ENCODE measurements around the gene CD27.
A peak's percentile ranks its signal among the peaks of the same experiment; 100 is the strongest.
"Not testable (repeated sequence)": the region's sequence is repeated elsewhere in the genome, so short reads cannot be mapped to it uniquely, and the experiment has no call there.

Gene CD27

DNA sequence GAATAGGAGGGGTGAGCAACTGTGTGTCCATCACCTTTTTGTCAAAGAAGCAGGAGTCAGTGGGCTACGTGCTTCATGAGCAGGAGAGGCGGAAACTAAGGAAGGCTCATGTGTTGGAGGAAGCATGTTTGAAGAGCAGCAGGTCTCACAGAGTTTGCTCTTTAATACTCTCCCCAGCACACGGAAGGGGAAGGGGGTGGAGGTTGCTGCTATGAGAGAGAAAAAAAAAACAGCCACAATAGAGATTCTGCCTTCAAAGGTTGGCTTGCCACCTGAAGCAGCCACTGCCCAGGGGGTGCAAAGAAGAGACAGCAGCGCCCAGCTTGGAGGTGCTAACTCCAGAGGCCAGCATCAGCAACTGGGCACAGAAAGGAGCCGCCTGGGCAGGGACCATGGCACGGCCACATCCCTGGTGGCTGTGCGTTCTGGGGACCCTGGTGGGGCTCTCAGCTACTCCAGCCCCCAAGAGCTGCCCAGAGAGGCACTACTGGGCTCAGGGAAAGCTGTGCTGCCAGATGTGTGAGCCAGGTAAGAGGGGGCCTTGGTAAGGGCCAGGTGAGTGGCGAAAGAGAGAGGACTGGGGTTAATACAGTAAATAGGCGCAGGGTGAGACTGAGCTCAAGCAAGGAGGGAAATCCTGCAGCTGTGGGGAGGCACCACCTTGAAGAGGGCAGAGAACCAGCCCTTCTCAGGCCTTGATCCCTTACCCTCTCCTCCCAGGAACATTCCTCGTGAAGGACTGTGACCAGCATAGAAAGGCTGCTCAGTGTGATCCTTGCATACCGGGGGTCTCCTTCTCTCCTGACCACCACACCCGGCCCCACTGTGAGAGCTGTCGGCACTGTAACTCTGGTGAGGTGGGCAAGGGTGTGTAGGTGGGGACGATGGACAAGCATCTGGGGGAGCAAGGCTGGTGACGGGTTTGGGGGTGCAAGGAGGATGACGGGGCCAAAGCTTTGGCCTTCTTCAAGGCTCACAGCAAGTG lies at the start of gene CD27:
Gene CD27 (plus strand): TSS at position 252 of the 985 bp plus-strand sequence. CDS start 141 bp downstream, at position 393.
- no peak for DNase-seq

DNA sequence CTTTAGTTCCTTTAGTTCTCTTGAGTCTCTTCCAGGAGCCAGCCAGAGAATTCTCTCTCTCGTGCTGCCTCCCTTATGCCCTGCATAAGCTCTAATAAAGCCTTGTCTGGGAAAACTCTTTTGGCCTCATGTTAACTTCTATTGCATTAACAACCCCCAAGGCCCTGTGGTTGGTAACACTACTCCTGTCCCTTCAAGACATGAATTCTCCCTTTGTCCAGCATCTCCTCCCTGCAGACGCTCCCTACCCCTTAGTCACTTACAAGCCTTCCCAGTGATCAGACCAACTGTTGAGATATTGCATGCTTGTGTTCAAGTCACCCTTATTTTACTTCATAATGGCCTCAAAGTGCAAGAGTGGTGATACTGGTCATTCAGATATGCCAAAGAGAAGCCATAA lies 48.7 kb upstream of the CD27 start:
- DNase-seq, result no peak

DNA sequence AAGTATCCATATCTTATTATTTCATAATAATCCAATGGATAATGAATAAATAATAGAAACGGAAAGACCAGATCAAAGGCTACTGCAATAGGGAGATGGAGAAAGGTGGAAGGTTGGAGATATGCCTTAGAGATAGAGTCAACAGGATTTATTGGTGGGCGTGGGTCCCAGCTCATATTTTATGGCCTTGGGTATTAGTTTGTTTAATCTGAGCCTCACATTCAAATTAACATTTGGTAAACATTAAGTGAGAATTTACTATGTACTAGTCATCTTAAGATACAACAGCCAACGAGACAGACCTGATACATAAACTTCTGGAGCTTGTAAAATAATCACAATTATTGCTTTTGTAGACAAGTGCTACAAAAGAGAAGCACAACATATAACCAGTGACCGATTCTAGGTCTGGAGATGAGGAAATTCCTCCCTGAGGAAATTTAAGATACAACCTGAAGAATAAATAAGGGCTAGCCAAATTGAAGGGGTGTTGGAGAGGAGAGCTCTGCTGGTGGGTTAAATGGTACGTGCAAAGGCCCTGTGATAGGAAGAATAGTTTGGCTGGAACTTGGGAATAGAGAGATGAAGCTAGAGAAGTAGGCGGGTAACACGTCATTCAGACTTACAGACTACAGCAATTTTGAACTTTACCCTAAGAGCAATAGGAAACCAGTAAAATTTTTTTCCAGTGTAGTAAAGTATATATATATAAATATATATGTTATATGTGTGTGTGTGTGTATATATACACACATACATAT lies 44.7 kb upstream of the CD27 start:
- no peak for DNase-seq

DNA sequence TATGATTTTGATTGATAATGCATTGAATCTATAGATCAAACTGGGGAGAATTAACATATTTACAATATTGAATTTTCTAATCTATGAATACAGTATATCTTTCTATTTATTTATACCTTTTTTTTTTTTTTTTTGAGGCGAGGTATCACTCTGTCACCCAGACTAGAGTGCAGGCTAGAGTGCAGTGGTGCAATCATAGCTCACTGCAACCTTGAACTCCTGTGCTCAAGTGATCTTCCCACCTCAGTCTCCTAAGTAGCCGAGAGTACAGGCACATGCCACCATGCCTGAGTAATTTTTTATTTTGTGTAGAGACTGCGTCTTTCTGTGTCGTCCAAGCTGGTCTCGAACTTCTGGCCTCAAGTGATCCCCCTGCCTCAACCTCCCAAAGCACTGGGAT lies 40.4 kb upstream of the CD27 start:
- no peak for DNase-seq

DNA sequence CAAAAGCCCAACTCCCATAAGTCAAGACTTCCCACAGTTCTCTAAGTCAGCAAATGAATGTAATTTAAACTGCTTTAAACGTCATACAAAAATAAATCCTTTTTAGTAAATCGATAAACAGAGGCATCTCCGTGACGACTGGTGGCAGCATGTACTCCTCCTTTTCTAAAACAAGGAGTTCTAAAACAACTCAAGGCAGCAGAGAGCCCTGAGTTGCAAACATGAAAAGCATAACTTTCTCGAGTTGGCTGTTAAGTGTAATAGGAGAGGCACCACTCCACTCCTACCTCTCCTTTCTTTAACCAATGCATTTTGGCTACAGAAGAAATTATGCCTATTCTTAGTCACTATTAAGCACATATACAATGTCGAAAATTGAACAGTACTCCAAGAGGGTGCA lies 38.8 kb upstream of the CD27 start:
- DNase-seq, result no peak

DNA sequence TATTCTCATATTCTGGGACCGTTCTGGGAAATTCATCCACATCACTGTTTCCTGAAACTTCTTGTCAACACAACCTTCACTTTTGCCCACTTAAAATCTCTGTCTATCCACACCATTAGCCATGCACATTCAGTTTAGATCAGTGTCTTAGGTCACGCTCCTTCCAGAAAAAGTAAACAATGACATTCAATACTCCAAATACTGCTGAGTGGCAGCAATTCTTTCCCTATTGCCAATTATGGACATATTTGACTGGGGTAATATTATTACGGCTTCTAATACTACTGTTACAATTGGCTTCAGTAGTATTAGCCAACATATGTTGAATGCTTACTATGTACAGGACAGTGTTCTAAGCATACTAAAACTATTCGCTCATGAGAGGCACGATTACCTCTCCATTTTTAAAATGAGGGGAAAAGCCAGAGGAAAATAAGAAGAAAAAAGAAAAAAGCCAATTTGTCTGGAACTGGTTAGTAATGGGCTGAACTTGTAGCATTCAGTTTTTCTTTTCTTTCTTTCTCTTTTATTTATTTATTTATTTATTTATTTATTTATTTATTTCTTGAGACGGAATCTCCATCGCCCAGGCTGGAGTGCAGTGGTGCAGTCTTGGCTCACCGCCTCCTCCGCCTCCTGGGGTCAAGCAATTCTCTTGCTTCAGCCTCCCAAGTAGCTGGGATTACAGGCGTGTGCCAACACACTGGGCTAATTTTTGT lies 37.4 kb upstream of the CD27 start:
- no peak for DNase-seq

DNA sequence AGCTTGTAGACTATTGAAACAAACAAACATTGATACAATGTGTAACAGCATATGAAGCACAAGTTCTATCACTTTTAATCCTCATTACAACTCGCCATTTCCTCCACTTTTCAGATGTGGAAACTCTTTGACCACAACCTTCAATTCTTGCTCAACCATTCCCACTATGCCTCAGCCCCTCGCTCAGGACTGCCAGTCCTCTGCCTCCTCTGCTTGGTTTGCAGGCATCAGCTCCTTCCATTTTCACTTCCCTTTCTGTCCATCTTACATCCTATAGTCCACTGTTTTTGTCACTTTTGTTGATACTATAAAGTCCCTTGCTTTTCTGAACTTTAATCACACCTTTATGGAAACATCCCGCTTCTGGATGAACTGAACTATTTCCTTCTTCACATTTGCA lies 28.2 kb upstream of the CD27 start:
- no peak for DNase-seq

DNA sequence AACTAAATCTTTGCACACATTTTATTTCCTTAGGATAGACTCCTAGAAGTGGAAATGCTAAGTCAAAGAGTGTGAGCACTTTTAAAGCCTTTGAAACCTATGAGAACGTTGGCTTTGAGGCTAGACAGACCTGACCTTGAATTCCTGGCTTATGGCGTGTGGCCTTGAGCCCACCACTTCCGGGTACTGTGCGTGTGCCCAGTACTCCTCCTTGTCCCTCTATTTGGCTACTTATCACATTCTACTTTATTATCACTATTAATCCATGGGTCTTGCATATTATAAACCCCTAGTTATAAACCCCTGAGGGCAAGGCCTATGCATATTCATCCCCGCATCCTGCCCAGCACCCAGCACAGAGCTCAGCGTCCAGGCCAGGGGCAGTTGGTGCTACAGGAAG lies 26.0 kb upstream of the CD27 start:
- DNase-seq, result no peak

DNA sequence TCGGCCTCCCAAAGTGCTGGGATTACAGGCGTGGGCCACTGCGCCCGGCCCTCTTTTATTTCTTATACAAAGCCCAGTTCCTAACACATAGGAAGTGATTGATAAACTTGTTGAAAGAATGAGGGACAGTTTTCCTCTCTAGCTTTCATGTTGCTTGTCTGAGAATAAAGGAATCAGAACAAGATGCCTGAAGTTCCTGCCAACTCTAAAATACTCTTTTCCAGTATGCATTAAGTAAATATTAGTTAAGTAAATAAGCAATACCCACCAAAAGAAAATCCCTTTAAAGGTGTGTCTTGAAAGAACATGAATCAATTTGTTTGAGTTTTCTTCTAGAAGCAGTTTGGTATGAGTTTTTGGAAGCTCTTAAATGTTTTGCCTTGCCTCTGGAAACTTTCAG lies 24.4 kb upstream of the CD27 start:
- DNase-seq, result no peak

DNA sequence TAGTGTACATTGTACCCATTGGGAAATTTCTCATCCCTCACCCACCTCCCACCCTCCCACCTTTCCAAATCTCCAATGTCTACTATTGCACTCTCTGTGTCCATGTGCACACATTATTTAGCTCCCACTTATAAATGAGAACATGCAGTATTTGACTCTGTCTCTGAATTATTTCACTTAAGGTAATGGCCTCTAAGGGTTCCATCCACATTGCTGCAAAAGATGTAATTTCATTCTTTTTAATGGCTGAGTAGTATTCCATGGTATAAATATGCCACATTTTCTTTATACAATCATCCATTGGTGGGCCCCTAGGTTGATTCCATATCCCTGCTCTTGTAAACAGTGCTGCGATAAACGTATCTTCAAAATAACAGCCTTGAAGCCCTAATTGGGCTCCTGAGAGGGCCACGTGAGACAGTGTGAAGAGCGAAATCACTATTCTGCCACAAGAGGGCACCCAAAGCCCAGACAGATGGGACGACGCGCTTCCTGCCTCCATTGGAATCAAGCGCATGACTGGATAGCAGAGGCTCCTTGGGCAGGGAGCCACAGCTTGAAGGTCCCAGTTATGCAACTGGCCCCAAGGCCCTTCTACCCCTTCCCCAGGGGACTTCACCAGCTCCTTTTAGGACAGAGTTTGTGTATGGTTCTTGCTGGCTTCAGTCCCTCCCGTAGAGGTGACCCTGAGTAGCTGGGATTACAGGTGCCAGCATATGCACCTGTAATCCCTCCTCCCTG lies 21.3 kb upstream of the CD27 start:
- DNase-seq, result peak; percentile 49

DNA sequence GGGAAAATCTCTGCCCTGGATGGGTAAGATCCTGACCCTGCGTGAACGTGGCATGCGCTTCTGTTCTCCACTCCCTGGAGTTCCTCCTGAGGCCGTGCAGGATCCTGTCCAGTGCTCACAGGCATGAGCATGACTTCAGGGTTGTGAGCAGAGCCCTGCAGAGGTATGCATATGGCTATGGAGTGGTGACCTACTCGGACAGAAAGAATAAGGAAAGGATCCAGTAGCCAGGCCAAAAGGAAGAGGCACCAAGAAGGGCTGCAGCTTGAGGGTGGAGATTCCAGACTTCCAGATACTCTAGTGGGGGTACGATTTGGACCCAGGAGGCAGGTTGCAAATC lies 20.8 kb upstream of the CD27 start:
- no peak for DNase-seq

DNA sequence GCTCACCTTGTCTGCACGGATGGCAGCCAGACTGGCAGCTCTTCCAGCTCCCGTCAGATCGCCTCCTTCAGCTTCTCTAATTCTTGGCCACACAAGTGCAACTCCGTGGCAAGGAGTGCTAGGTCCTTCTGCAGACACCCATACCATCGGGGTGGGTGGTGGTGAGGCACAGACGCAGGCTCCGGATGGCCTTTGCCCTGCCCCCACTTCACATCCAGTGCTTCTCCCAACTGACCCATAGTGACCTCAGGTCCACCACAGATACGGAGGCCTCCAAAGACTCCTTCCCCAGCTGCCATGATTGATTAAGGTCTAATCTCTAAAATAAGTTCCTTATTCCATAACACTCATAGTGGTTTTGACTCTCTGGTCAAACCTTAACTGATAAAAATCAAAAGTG lies 19.9 kb upstream of the CD27 start:
- no peak for DNase-seq

DNA sequence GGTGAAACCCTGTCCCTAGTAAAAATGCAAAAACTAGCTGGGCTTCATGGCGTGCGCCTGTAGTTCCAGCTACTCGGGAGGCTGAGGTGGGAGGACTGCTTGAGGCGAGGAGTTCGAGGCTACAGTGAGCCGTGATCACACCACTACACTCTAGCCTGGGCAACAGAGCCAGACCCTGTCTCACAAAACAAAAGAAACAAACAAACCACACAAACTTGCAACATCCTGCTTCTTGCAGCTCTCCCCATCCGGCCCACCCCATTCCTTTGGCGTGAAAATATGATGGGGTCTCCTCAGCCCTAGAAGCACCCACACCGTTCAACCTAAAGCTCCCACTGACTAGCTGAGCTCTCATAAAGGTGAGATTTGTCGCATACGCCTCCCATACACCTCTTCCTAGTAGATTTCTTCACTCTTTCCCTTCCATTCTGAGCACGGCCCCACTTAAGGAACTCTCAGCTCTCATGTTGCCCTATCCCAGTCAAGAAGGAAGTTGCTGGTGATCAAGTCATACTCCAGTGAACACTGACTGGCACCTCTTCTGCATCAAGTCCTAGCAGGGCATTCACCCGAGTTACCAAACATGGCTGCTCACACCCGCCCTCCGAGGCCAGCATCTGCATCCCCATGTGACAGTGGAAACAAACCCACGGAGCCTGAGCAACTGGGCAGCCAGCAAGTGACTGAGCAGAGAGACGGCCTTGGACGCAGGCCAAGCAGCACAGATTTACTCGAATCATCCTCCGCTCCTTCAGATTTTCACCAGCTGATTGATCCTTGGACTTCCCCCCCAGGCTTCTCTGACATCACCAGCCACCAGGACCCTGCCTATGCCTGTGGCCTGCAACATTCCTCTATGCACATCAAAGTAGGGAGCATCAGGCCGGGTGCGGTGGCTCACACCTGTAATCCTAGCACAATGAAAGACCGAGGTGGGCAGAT lies 18.9 kb upstream of the CD27 start:
- DNase-seq, result no peak

DNA sequence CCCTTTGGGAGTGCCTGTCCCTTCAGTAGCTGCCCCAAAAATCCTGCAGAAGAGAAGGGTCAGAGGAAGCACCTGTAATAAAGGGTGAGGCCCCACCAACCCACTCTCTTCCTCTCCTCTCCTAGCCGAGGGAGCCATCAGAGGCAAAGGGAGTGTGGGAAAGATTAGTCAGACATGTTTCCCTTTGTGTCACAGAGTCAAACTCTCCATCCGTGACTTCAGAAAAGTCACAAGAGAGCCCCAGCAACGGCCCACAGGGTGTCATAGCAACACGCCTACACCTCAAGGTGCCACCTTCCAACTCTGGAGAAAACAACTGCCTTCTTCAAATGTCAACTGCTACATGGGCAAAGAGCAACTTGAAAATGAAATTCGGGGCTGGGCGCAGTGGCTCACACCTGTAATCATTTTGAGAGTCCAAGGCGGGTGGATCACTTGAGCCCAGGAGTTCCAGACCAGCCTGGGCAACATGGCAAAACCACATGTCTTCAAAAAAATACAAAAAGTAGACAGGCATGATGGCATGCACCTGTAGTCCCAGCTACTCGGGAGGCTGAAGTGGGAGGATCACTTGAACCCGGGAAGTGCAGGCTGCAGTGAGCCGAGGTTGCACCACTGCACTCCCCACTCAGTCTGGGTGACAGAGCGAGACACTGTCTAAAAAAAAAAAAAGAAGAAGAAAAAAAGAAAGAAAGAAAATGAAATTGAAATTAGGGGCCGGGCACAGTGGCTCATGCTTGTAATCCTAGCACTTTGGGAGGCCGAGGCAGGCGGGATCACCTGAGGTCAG lies 17.7 kb upstream of the CD27 start:
- no peak for DNase-seq

DNA sequence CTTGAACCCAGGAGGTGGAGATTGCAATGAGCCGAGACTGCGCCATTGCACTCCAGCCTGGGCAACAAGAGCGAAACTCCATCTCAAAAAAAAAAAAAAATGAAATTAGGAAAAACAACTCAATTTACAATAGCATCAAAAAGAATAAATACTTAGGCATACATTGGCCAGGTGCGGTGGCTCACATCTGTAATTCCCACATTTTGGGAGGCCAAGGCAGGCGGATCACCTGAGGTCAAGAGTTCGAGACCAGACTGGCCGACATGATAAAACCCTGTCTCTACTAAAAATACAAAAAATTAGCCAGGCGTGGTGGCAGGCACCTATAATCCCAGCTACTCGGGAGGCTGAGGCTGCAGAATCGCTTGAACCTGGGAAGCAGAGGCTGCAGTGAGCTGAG lies 17.0 kb upstream of the CD27 start:
- not testable (repeated sequence) for DNase-seq

DNA sequence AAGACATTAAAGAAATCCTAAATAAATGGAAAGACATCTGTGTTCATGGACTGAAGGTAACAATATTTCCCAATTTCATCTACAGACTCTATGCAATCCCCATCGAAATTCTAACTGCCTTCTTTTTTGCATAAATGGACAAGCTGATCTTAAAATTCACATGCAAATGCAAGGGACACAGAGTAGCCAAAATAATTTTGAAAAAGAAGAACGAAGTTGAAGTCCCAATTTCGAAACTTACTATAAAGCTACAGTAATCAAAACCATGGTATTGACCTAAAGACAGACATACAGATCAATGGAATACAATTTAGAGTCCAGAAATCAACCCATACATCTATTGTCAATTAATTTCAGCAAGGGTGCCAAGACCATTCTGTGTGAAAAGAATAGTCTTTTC lies 16.4 kb upstream of the CD27 start:
- no peak for DNase-seq

DNA sequence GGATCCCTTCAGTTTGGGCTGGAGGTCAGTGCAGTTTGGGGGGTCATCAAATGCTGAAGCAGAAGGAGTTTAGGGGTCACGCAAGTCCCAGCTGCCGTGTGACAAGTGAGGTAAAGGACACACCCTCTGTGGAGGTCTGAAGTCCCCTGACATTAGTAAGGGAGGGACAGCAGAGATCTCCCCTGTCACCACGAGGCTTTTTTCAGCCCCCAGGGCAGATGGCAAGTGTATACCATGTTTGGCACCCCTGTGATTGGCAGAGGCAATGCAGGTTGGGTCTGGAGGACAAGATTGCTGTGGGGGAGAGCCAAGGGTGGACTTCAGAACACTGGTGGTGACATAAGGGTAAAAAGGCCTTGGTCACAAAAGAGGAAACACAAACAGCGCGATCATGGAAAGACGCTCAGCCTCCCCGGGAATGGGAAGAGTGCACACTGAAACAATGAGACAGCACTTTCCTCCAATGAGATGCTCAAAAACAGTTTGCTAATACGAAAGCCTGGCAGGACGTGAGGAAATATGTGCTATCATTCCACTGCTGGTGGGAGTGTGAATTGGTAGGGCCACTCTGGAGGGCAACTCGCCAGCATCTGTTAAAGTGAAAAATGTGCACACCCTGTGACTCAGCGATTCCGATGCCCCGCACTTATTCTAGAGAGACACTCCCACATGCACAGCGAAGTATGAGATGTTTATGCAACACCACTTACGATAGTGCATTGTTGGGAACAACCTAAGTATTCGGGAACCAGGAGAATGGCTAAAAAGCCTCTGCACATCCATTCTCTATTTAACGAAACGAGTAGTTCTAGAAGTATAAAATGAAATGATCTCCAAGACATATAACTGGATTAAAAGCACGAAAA lies 14.4 kb upstream of the CD27 start:
- DNase-seq, result no peak

DNA sequence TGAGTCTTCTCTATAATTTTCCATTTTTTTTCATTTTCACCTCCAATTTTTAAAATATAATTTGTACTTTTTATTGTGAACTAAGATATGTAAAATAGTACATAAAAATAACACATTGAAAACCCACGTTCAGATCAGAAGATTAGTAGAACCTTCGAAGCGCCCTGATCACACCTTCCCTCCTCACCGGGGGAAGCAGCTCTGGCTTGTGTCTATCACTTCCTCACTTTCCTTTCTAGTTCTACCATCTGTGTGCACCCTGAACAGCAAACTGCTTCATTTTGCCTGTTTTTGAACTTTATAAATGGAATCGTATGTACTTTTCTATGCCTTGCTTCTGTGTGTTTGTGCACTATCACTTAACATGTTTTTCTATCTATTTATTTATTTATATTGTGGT lies 11.8 kb upstream of the CD27 start:
- DNase-seq, result no peak

DNA sequence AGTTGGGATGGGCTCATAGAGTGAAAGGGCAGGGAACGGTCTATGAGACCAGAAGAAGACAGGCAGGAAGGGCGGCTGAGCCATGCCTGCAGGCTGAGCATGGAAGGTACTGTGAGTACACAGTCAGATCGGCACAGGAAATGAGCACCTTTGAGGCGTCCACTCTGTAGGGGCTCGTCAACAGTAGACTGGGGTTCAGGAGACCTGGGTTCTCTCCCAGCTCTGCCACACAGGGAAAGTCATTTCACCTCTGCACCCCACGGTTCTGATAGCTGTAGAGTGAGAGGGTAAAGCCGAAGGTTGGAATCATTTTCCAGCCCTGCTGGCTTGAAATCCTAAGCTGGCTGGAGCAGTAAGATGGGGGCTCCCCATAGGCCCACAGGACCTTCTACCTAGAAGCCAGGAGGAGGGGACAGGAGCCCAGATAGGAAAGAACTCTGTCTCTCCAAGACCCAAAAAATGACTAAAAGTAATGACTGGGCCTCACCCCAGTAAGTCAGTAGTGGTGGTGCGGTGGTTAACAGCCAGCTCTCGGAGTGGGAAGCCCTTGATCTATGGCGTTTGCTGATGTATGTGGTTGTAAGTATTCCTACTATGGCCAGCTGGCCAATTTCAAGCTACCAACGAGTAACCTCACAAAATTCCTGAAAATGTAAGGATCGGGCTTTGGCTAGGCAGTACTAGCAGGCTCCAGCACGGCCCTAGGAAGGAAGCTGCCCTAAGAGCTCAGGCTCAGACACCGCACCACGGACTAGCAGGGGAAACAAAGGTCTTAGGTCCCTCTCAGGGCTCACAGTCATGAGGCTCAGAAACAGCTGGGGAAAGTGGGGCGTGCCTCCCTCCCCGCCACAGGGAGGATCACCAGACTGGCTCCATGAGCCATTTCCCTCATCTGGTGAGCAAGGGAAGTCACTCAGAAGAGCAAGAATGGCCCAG lies 10.3 kb upstream of the CD27 start:
- DNase-seq, result no peak
